HG02885 (cell line): ENCODE data around the gene AMIGO1.

Experiments used
- ATAC-seq: cut with Tn5 transposase; IDR thresholded peaks from one replicate; pipeline ENCODE4 v1.9.1; 2021; ENCODE audit warnings: mild to moderate bottlenecking; ENCODE audit not compliant: unreplicated experiment, poor library complexity

The AMIGO1 gene

GRCh38 chr1:109532365-109533136, 23.0 kb upstream of the AMIGO1 start:
- ATAC-seq, result peak; percentile 81

GRCh38 chr1:109531826-109532364, 22.4 kb upstream of the AMIGO1 start:
- ATAC-seq, result no peak

GRCh38 chr1:109531380-109531779, 21.9 kb upstream of the AMIGO1 start:
- ATAC-seq, result no peak

- no peak for ATAC-seq
These were observed 21.0 kb upstream of the AMIGO1 start for GRCh38 chr1:109530457-109531087.

- ATAC-seq, result no peak
These were observed 20.4 kb upstream of the AMIGO1 start for GRCh38 chr1:109529881-109530456.

GRCh38 chr1:109528712-109529111, 19.2 kb upstream of the AMIGO1 start:
- ATAC-seq, result no peak

- no peak for ATAC-seq
These were observed 18.5 kb upstream of the AMIGO1 start for GRCh38 chr1:109527846-109528695.

- no peak for ATAC-seq
These were observed 17.7 kb upstream of the AMIGO1 start for GRCh38 chr1:109527098-109527811.

GRCh38 chr1:109523706-109524105, 14.2 kb upstream of the AMIGO1 start:
- no peak for ATAC-seq

GRCh38 chr1:109522026-109522425, 12.5 kb upstream of the AMIGO1 start:
- no peak for ATAC-seq

- ATAC-seq, result no peak
These were observed 11.8 kb upstream of the AMIGO1 start for GRCh38 chr1:109521002-109521951.

GRCh38 chr1:109517337-109517736, 7.8 kb upstream of the AMIGO1 start:
- no peak for ATAC-seq

- ATAC-seq, result no peak
These were observed 7.3 kb upstream of the AMIGO1 start for GRCh38 chr1:109516872-109517271.

GRCh38 chr1:109514846-109515245, 5.3 kb upstream of the AMIGO1 start:
- no peak for ATAC-seq

- ATAC-seq, result no peak
These were observed 3.7 kb upstream of the AMIGO1 start for GRCh38 chr1:109513110-109513710.

GRCh38 chr1:109508873-109509175, 703 bp downstream of the AMIGO1 start:
- no peak for ATAC-seq

- ATAC-seq, result no peak
These were observed 1.3 kb downstream of the AMIGO1 start for GRCh38 chr1:109508001-109508872.

GRCh38 chr1:109504974-109505373, 4.6 kb downstream of the AMIGO1 start:
- ATAC-seq, result no peak
